Effector memory CD4-positive, alpha-beta T cell (primary cell): ENCODE data around the gene SP140L.
"Not testable (repeated sequence)": the region's sequence is repeated elsewhere in the genome, so short reads cannot be mapped to it uniquely, and the experiment has no call there.

Experiments used
- DNase-seq, 3 donors: peaks; one replicate each; pipeline ENCODE4 v3.0.0-alpha.2; 2020
- H3K27ac ChIP-seq: 2 replicates; pipeline ENCODE4 v1.7.0; 2013; ENCODE audit warnings: mild to moderate bottlenecking, low read length, moderate library complexity; ENCODE audit not compliant: insufficient read depth, poor library complexity, severe bottlenecking
- H3K27me3 ChIP-seq: replicated peaks from 2 replicates; pipeline ENCODE4 v1.7.0; 2013; ENCODE audit warnings: mild to moderate bottlenecking, low read length; ENCODE audit not compliant: insufficient read depth, control insufficient read depth, poor library complexity, severe bottlenecking
- H3K36me3 ChIP-seq: 2 replicates; pipeline ENCODE4 v1.7.0; 2013; ENCODE audit warnings: mild to moderate bottlenecking, low read length, moderate library complexity; ENCODE audit not compliant: control insufficient read depth, insufficient read depth
- H3K4me1 ChIP-seq: 2 replicates; pipeline ENCODE4 v1.7.0; 2013; ENCODE audit warnings: low read length, mild to moderate bottlenecking; ENCODE audit not compliant: control insufficient read depth, insufficient read depth, poor library complexity, severe bottlenecking
- H3K4me3 ChIP-seq: 2 replicates; pipeline ENCODE4 v1.7.0; 2013; ENCODE audit warnings: low read length, low read depth, mild to moderate bottlenecking; ENCODE audit not compliant: insufficient read depth, poor library complexity, severe bottlenecking
- H3K9me3 ChIP-seq: 2 replicates; pipeline ENCODE4 v1.7.0; 2013; ENCODE audit warnings: mild to moderate bottlenecking, low read length, moderate library complexity; ENCODE audit not compliant: control insufficient read depth

Gene SP140L

GRCh38 chr2:230335864-230336506, 9.0 kb downstream of the SP140L start:
- Histone ChIP-seq H3K4me3 (no peak overlapping the region), H3K27ac (peak overlapping the region; percentile 38), H3K9me3 (no peaks in the 10 kb centered on the region), H3K27me3 (no peaks in the 10 kb centered on the region), H3K36me3 (no peaks in the 10 kb centered on the region), H3K4me1 (peaks cover 17% of the 10 kb centered on the region)
- DNase-seq = no peak

DNA sequence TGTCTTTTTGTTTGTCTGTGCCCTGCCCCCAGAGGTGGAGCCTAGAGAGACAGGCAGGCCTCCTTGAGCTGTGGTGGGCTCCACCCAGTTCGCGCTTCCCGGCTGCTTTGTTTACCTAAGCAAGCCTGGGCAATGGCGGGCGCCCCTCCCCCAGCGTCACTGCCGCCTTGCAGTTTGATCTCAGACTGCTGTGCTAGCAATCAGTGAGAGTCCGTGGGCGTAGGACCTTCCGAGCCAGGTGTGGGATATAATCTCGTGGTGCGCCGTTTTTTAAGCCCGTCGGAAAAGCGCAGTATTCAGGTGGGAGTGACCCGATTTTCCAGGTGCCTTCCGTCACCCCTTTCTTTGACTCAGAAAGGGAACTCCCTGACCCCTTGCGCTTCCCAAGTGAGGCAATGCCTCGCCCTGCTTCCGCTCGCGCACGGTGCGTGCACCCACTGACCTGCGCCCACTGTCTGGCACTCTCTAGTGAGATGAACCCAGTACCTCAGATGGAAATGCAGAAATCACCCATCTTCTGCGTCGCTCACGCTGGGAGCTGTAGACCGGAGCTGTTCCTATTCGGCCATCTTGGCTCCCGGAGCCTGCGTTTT, 15.0 kb downstream of the SP140L start:
- H3K27ac ChIP-seq, H3K36me3 ChIP-seq, H3K9me3 ChIP-seq, H3K4me1 ChIP-seq, H3K4me3 ChIP-seq, H3K27me3 ChIP-seq: not testable (repeated sequence)
- peak in 2 of 3 donors; percentile 19 to 38 for DNase-seq

DNA sequence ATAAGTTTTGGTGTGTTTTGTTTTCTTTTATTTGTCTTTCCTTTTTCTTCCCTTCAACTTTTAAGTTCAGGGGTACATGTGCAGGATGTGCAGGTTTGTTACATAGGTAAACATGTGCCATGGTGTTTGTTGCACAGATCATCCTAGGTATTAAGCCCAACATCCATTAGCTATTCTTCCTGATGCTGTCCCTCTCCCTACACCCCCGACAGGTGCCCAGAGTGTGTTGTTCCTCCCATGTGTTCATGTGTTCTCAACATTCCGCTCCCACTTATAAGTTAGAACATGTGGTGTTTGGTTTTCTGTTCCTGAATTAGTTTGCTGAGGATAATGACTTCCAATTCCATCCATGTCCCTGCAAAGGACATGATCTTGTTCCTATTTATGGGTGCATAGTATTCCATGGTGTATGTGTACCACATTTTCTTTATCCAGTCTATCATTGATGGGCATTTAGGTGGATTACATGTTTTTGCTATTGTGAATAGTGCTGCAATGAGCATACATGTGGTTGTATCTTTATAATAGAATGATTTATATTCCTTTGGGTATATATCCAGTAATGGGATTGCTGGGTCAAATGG, 16.1 kb downstream of the SP140L start:
- not testable (repeated sequence) for DNase-seq, H3K4me1 ChIP-seq, H3K27ac ChIP-seq, H3K9me3 ChIP-seq, H3K27me3 ChIP-seq, H3K4me3 ChIP-seq, H3K36me3 ChIP-seq

GRCh38 chr2:230343747-230344146, 16.8 kb downstream of the SP140L start:
- DNase-seq = no peak
- H3K27me3 ChIP-seq = no peaks in the 10 kb centered on the region
- H3K9me3 ChIP-seq = no peaks in the 10 kb centered on the region
- no peak overlapping the region for H3K4me3 ChIP-seq
- H3K36me3 ChIP-seq = peaks cover 9% of the 10 kb centered on the region
- H3K27ac ChIP-seq = no peak overlapping the region
- H3K4me1 ChIP-seq = no peaks in the 10 kb centered on the region

GRCh38 chr2:230346465-230346864, 19.5 kb downstream of the SP140L start:
- Histone ChIP-seq H3K36me3 (peaks cover 9% of the 10 kb centered on the region), H3K27me3 (no peaks in the 10 kb centered on the region), H3K4me3 (no peak overlapping the region), H3K27ac (no peak overlapping the region), H3K9me3 (no peaks in the 10 kb centered on the region), H3K4me1 (peaks cover 6% of the 10 kb centered on the region)
- no peak for DNase-seq

- Histone ChIP-seq H3K27ac (no peak overlapping the region), H3K27me3 (no peaks in the 10 kb centered on the region), H3K36me3 (peaks cover 9% of the 10 kb centered on the region), H3K9me3 (no peaks in the 10 kb centered on the region), H3K4me1 (peaks cover 6% of the 10 kb centered on the region), H3K4me3 (no peak overlapping the region)
- no peak for DNase-seq
Observed at GRCh38 chr2:230346921-230347533, 20.0 kb downstream of the SP140L start.

DNA sequence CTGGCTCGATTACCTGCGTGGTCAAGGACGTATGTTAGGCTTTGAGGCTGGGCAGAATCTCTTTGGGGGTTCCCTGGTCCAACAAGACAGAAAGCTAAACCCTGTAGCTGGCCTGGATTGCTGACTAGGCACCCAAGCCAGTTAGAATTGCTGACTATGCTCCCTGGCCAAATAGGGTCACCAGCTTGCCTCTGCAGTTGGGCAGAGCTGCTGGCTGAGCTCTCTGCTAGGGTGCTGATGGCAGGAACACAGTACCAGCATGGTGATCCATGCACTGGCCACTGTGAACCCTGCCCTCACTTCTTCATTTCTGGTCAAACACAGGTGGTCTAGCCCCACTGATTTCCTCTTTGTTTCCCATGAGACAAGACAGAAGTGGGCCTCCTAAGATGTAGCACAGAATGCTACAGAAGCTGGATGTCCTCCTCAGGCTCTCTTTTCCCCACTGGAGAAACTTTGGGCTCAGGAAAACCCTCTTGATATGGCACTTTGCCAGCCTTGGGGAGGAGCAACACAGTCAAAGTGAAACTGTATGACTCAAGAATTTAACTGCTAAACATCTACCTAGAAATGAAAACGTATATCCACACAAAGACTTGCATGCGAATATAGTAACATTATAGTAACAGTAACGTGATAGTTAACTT, 20.8 kb downstream of the SP140L start:
- Histone ChIP-seq H3K36me3 (peaks cover 9% of the 10 kb centered on the region), H3K27ac (no peak overlapping the region), H3K4me3 (no peak overlapping the region), H3K4me1 (peaks cover 6% of the 10 kb centered on the region), H3K27me3 (no peaks in the 10 kb centered on the region), H3K9me3 (no peaks in the 10 kb centered on the region)
- DNase-seq = no peak

DNA sequence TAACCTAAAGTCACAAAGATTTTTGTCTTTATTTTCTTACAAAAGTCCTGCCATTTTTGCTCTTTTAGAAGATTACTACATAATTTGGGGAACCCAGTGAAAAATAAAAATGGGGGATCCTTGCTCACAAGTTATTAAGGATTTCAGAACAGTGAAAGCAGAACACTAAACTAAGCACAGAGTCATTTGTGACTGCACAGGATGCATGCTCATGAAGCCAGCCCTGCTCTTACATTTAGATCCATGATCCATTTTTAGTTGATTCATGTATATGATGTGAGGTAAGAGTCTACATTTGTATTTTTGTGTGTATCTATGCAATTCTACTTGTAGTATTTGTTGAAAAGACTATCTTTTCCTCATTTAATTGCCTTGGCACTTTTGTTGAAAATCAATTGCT, 21.8 kb downstream of the SP140L start:
- H3K27ac ChIP-seq = no peak overlapping the region
- H3K27me3 ChIP-seq = no peaks in the 10 kb centered on the region
- peaks cover 6% of the 10 kb centered on the region for H3K4me1 ChIP-seq
- H3K4me3 ChIP-seq = no peak overlapping the region
- no peak for DNase-seq
- peaks cover 9% of the 10 kb centered on the region for H3K36me3 ChIP-seq
- no peaks in the 10 kb centered on the region for H3K9me3 ChIP-seq

GRCh38 chr2:230356084-230356483, 29.1 kb downstream of the SP140L start:
- H3K4me1 ChIP-seq = peaks cover under 1% of the 10 kb centered on the region
- H3K4me3 ChIP-seq = no peak overlapping the region
- H3K9me3 ChIP-seq = no peaks in the 10 kb centered on the region
- DNase-seq = no peak
- H3K27me3 ChIP-seq = no peaks in the 10 kb centered on the region
- H3K36me3 ChIP-seq = peaks cover 25% of the 10 kb centered on the region
- H3K27ac ChIP-seq = no peak overlapping the region

GRCh38 chr2:230358305-230358704, 31.3 kb downstream of the SP140L start:
- Histone ChIP-seq H3K9me3 (no peaks in the 10 kb centered on the region), H3K27me3 (no peaks in the 10 kb centered on the region), H3K27ac (no peak overlapping the region), H3K4me1 (peaks cover 13% of the 10 kb centered on the region), H3K36me3 (peaks cover 31% of the 10 kb centered on the region), H3K4me3 (no peak overlapping the region)
- no peak for DNase-seq
